ENCODE results near the gene TMEM125. TPM values are rescaled to one million over a fixed set of nuclear protein-coding genes. Genes with fewer than 3 reads are reported as not detected.

TMEM125 gene
- total and polyA plus RNA-seq, 10 of the 15 experiments (the other 5 are each of a cell fraction or from before 2014, with no cell fraction given): 0.28 TPM; not detected in 9

- DNase-seq (ENCODE audit: low read depth, low spot score) (no peak), FAIRE-seq (no peak), ATAC-seq (no peak)
- H3K4me2 ChIP-seq (ENCODE audit: control insufficient read depth, insufficient read depth): no peak overlapping the region
- H3K79me2 ChIP-seq (ENCODE audit: control insufficient read depth, insufficient read depth, low read length): no peaks in the 10 kb centered on the region
- H3K9me3 ChIP-seq (replicated peaks; ENCODE audit: control insufficient read depth, insufficient read depth, low read length): no peaks in the 10 kb centered on the region; the same call in 1 of the 3 replicates
- H3K27me3 ChIP-seq (replicated peaks in 1 of 2; ENCODE audit: control insufficient read depth in 2 of 2, insufficient read depth in 2 of 2, low read length in 1 of 2): no peaks in the 10 kb centered on the region
- no peaks in the 10 kb centered on the region for H4K20me1 ChIP-seq (ENCODE audit: control insufficient read depth, insufficient read depth)
- no peak overlapping the region for H3K4me3 ChIP-seq
- intact Hi-C loops (cut with micrococcal nuclease; ENCODE audit: unreplicated experiment): no loop called here
- 55% methylated on average over 16 of the region's 16 CpGs for WGBS (ENCODE audit: insufficient coverage, insufficient replicate concordance, low lambda C conversion rate, missing lambda C conversion rate)
- ChIA-PET RAD21 (ENCODE audit: unreplicated experiment) (interaction anchor here (1.6 kb wide), 1 partner anchor 9 kb away, joined by 3 read pairs; no protein-coding TSS in a partner anchor), CTCF (interaction anchor here (0.6 kb wide), 1 partner anchor 60 kb away, joined by 3 read pairs; no protein-coding TSS in a partner anchor), POLR2A (interaction anchor here (0.5 to 0.6 kb wide), 2 partner anchors 48 to 566 kb away, joined by 3 to 8 read pairs; no protein-coding TSS in a partner anchor), SMC1A (ENCODE audit: uncharacterized antibody, unreplicated experiment) (interaction anchor here (1.1 to 2.2 kb wide), 2 partner anchors 8 to 82 kb away, joined by 3 to 11 read pairs; no protein-coding TSS in a partner anchor)
- H3K36me3 ChIP-seq (ENCODE audit: control insufficient read depth in 2 of 2, insufficient read depth in 2 of 2, low read length in 1 of 2): no peaks in the 10 kb centered on the region
- BruUV-seq (replicated peaks): no TSS peak
- in situ Hi-C loops (cut with MboI): no loop called here
- H3K4me1 ChIP-seq (ENCODE audit: control insufficient read depth, insufficient read depth, low read length): no peaks in the 10 kb centered on the region
- H3K27ac ChIP-seq (ENCODE audit: control insufficient read depth, insufficient read depth): no peak overlapping the region
- H2AFZ ChIP-seq (ENCODE audit: control insufficient read depth, low read depth, low read length): no peak overlapping the region
- H3K9ac ChIP-seq (ENCODE audit: control insufficient read depth, insufficient read depth, low read length): no peak overlapping the region
- no peak for TF ChIP-seq IKZF1 (conservative IDR thresholded peaks at IDR 0.05)
- no peak for TF ChIP-seq ZNF687 (IDR thresholded peaks at IDR 0.05)
- TF ChIP-seq ETV6 (conservative IDR thresholded peaks at IDR 0.05 in 1 of 2, IDR thresholded peaks at IDR 0.05 in 1 of 2; ENCODE audit: borderline replicate concordance in 1 of 2, low read depth in 1 of 2): no peak
- TF ChIP-seq NFXL1 (IDR thresholded peaks at IDR 0.05; ENCODE audit: borderline replicate concordance): no peak
- TF ChIP-seq KDM1A (IDR thresholded peaks at IDR 0.05; ENCODE audit: borderline replicate concordance): no peak
- TF ChIP-seq PBX3 (IDR thresholded peaks at IDR 0.05; ENCODE audit: insufficient replicate concordance, low read depth, low read length): no peak
- TF ChIP-seq E2F8 (IDR thresholded peaks at IDR 0.05; ENCODE audit: low read depth, partially characterized antibody): no peak
- no peak for TF ChIP-seq LARP7 (IDR thresholded peaks at IDR 0.05)
- TF ChIP-seq ZNF622 (IDR thresholded peaks at IDR 0.05): no peak
- TF ChIP-seq ZBTB11 (CRISPR knock-in tag; IDR thresholded peaks at IDR 0.05): no peak
- TF ChIP-seq HDAC6 (IDR thresholded peaks at IDR 0.05; ENCODE audit: unreplicated experiment): no peak
- TF ChIP-seq HDGF (IDR thresholded peaks at IDR 0.05): no peak
Observed at GRCh38 chr1:43321331-43321891, 51.6 kb downstream of the TMEM125 start.

Data from GM12878 (cell line).